NCI-H128 (cell line): ENCODE measurements around the gene MFSD2A.
"Not testable (repeated sequence)": the region's sequence is repeated elsewhere in the genome, so short reads cannot be mapped to it uniquely, and the experiment has no call there.

Experiments
- DNase-seq: peaks from one replicate; lab custom pipeline; 2025; ENCODE audit not compliant: unreplicated experiment; lab: John Stamatoyannopoulos, UW

MFSD2A gene

GRCh38 chr1:40001456-40001855 is 46.5 kb downstream of the MFSD2A start:
- DNase-seq = no peak

GRCh38 chr1:40003156-40004093 is 48.5 kb downstream of the MFSD2A start:
- DNase-seq = no peak

GRCh38 chr1:40004857-40005256 is 49.9 kb downstream of the MFSD2A start:
- DNase-seq = no peak

- DNase-seq = not testable (repeated sequence)
Measured at GRCh38 chr1:40007481-40008034, 52.6 kb downstream of the MFSD2A start.

GRCh38 chr1:40011198-40011597 is 56.3 kb downstream of the MFSD2A start:
- no peak for DNase-seq

- DNase-seq = no peak
Measured at GRCh38 chr1:40014253-40014706, 59.3 kb downstream of the MFSD2A start.

- no peak for DNase-seq
Measured at GRCh38 chr1:40014812-40015594, 60.1 kb downstream of the MFSD2A start.

- no peak for DNase-seq
Measured at GRCh38 chr1:40017951-40018575, 63.1 kb downstream of the MFSD2A start.
